Measurements from ENCODE around the gene AK8. TPM values are rescaled to one million over a fixed set of nuclear protein-coding genes. Genes with fewer than 3 reads are reported as not detected.

AK8 gene
- total RNA-seq, 1 experiment from 2014 or later = 0.13 TPM

- 0 out of 2 replicates have a peak, but pooled peaks cover 3% of the 10 kb centered on the region for H3K4me1 ChIP-seq (replicated peaks)
- peak overlapping the region; percentile 53 for H3K4me3 ChIP-seq
- H3K9me3 ChIP-seq (replicated peaks) = no peaks in the 10 kb centered on the region
- H3K36me3 ChIP-seq = no peaks in the 10 kb centered on the region
- H3K27ac ChIP-seq = no peak overlapping the region; the same call in 1 of the 2 replicates
- no peaks in the 10 kb centered on the region; the same call in 1 of the 2 replicates for H3K27me3 ChIP-seq (replicated peaks)
- peak in 1 of 2 experiments; percentile 49 for DNase-seq (ENCODE audit: low read depth in 1 of 2, low spot score in 2 of 2)
Observed at GRCh38 chr9:132768932-132769905, 108.9 kb downstream of the AK8 start.

DNA sequence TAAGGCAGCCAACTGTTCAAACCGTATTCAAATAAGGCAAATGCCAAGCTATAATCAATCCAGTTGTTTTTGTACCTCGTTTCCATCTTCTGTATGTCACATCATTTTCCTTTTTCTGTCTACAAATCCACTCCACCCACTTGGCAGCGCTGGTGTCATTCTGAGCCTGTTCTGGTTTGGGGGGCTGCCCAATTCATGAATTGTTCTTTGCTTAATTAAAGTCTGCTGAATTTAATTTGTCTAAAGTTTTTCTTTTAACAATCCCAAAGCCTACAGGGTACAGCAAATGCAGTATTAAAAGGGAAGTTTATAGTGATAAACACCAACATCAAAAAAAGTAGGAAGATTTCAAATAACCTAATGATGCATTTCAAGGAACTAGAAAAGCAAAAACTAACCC lies 114.5 kb downstream of the AK8 start:
- Histone ChIP-seq H3K36me3 (no peaks in the 10 kb centered on the region), H3K4me3 (no peak overlapping the region), H3K9me3 (replicated peaks) (no peaks in the 10 kb centered on the region), H3K4me1 (replicated peaks) (no peaks in the 10 kb centered on the region), H3K27ac (no peak overlapping the region), H3K27me3 (replicated peaks) (peaks cover 7% of the 10 kb centered on the region)
- no peak for DNase-seq (ENCODE audit: low read depth in 1 of 2, low spot score in 2 of 2)

- no peak overlapping the region for H3K4me3 ChIP-seq
- no peaks in the 10 kb centered on the region for H3K36me3 ChIP-seq
- H3K27ac ChIP-seq = no peak overlapping the region
- no peaks in the 10 kb centered on the region for H3K9me3 ChIP-seq (replicated peaks)
- H3K4me1 ChIP-seq (replicated peaks) = no peaks in the 10 kb centered on the region
- DNase-seq (ENCODE audit: low read depth in 1 of 2, low spot score in 2 of 2) = no peak
- H3K27me3 ChIP-seq (replicated peaks) = peaks cover 7% of the 10 kb centered on the region
Observed at GRCh38 chr9:132762896-132763295, 115.2 kb downstream of the AK8 start.

GRCh38 chr9:132761602-132762001 lies 116.5 kb downstream of the AK8 start:
- H3K9me3 ChIP-seq (replicated peaks) = no peaks in the 10 kb centered on the region
- no peak for DNase-seq (ENCODE audit: low read depth in 1 of 2, low spot score in 2 of 2)
- no peak overlapping the region for H3K4me3 ChIP-seq
- H3K27me3 ChIP-seq (replicated peaks) = peaks cover 7% of the 10 kb centered on the region
- no peaks in the 10 kb centered on the region for H3K4me1 ChIP-seq (replicated peaks)
- H3K36me3 ChIP-seq = no peaks in the 10 kb centered on the region
- H3K27ac ChIP-seq = no peak overlapping the region

DNA sequence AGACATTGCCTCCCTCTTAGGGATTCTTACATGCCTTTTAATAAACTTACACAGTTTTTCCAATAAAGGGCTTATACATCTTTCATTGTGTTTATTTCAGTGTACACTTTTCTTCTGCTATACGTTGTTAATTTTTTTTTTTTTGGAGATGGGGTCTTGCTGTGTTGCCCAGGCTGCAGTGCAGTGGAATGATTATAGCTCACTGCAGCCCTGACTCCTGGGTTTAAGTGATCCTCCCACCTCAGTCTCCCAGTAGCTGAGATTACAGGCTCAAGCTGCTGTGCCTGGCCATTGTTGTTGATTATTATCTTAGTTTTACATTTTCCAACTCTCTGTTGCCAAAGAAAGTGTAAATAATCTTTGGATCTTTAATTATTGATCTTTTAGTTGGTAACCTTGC lies 118.0 kb downstream of the AK8 start:
- no peak overlapping the region for H3K27ac ChIP-seq
- peaks cover 7% of the 10 kb centered on the region for H3K27me3 ChIP-seq (replicated peaks)
- no peaks in the 10 kb centered on the region for H3K36me3 ChIP-seq
- H3K9me3 ChIP-seq (replicated peaks) = no peaks in the 10 kb centered on the region
- H3K4me1 ChIP-seq (replicated peaks) = no peaks in the 10 kb centered on the region
- no peak overlapping the region for H3K4me3 ChIP-seq
- DNase-seq (ENCODE audit: low read depth in 1 of 2, low spot score in 2 of 2) = no peak

DNA sequence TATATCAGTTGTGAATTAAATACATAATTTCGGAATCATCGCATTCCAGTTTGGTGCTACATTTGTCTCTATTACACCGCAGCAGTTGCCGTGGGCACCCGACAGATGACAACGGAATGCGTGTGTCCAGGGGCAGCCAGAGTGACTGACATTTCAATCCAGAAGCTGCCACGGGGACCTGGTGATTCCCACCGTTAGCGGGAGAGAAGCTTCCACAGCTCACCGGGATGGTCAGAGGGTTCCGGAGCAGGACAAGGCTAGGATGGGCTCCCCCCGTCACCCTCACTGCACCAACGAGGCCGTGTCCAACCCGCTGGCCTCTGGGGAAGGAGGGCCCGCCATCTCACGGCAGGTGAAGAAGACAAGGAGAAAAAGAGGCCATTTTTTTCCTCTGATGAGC lies 121.1 kb downstream of the AK8 start:
- Histone ChIP-seq H3K36me3 (no peaks in the 10 kb centered on the region), H3K27me3 (replicated peaks) (peaks cover 7% of the 10 kb centered on the region), H3K4me1 (replicated peaks) (no peaks in the 10 kb centered on the region), H3K9me3 (replicated peaks) (no peaks in the 10 kb centered on the region), H3K4me3 (no peak overlapping the region), H3K27ac (no peak overlapping the region)
- DNase-seq (ENCODE audit: low read depth in 1 of 2, low spot score in 2 of 2) = no peak

DNA sequence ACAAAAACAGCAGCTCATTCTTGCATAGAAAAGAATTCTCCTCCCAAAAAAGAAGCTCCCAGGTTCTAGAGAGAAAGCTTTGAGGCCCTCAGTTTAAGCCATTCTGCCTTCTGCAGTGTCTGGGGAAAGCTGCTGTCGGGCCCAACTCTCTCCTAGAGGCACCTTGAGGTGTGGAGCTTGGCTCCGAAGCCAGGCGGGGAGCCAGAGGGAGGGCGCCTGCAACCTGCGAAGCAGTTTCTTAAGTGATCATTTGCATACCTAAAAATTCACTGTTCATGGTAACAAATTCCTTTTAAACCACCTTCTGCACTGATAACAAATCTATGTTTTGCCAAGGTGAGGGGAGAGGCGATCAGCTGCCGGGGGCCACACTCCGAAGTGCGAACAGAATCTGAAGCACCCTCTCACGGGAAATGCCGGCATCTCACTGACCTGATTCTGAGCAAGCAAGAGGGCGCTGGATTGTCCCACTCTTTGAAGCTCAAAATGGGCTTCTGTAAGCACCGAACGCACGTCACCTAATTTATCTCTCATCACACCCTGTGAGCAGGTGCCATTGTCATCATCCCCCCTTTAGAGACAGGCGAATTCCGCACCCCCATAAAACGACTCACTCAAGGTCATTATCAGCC lies 121.8 kb downstream of the AK8 start:
- Histone ChIP-seq H3K9me3 (replicated peaks) (no peaks in the 10 kb centered on the region), H3K4me3 (no peak overlapping the region), H3K4me1 (replicated peaks) (no peaks in the 10 kb centered on the region), H3K36me3 (no peaks in the 10 kb centered on the region), H3K27me3 (replicated peaks) (peaks cover 7% of the 10 kb centered on the region), H3K27ac (no peak overlapping the region)
- DNase-seq (ENCODE audit: low read depth in 1 of 2, low spot score in 2 of 2) = no peak

DNA sequence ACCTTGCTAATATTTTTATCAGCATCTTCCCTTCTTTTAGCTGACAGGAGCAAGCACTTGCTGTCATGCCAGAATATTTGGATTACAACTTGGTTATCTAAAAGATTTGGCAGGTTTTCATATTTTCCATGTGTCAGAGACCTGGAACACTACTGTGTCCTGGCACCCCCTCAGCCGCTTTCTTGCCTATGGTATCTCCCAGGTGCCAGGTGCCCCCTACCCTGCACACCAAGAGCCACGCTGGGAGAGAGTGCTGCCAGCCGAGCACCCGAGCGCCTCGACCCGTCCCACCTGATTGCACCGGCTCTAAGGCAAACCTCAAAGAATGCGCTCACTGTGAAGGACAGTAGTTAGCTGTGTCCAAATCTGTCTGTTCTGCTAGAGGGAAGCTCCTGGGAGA lies 123.0 kb downstream of the AK8 start:
- no peaks in the 10 kb centered on the region for H3K9me3 ChIP-seq (replicated peaks)
- DNase-seq (ENCODE audit: low read depth in 1 of 2, low spot score in 2 of 2) = no peak
- no peaks in the 10 kb centered on the region for H3K36me3 ChIP-seq
- no peaks in the 10 kb centered on the region for H3K4me1 ChIP-seq (replicated peaks)
- no peaks in the 10 kb centered on the region for H3K27me3 ChIP-seq (replicated peaks)
- no peak overlapping the region for H3K27ac ChIP-seq
- no peak overlapping the region for H3K4me3 ChIP-seq

- no peaks in the 10 kb centered on the region for H3K27me3 ChIP-seq (replicated peaks)
- H3K27ac ChIP-seq = no peak overlapping the region
- no peak overlapping the region for H3K4me3 ChIP-seq
- no peaks in the 10 kb centered on the region for H3K4me1 ChIP-seq (replicated peaks)
- no peaks in the 10 kb centered on the region for H3K9me3 ChIP-seq (replicated peaks)
- no peak for DNase-seq (ENCODE audit: low read depth in 1 of 2, low spot score in 2 of 2)
- no peaks in the 10 kb centered on the region for H3K36me3 ChIP-seq
Observed at GRCh38 chr9:132754236-132754635, 123.8 kb downstream of the AK8 start.

GRCh38 chr9:132753593-132753880 lies 124.5 kb downstream of the AK8 start:
- DNase-seq (ENCODE audit: low read depth in 1 of 2, low spot score in 2 of 2) = no peak
- H3K9me3 ChIP-seq (replicated peaks) = no peaks in the 10 kb centered on the region
- no peaks in the 10 kb centered on the region for H3K27me3 ChIP-seq (replicated peaks)
- no peak overlapping the region for H3K27ac ChIP-seq
- no peak overlapping the region for H3K4me3 ChIP-seq
- H3K4me1 ChIP-seq (replicated peaks) = no peaks in the 10 kb centered on the region
- H3K36me3 ChIP-seq = no peaks in the 10 kb centered on the region

DNA sequence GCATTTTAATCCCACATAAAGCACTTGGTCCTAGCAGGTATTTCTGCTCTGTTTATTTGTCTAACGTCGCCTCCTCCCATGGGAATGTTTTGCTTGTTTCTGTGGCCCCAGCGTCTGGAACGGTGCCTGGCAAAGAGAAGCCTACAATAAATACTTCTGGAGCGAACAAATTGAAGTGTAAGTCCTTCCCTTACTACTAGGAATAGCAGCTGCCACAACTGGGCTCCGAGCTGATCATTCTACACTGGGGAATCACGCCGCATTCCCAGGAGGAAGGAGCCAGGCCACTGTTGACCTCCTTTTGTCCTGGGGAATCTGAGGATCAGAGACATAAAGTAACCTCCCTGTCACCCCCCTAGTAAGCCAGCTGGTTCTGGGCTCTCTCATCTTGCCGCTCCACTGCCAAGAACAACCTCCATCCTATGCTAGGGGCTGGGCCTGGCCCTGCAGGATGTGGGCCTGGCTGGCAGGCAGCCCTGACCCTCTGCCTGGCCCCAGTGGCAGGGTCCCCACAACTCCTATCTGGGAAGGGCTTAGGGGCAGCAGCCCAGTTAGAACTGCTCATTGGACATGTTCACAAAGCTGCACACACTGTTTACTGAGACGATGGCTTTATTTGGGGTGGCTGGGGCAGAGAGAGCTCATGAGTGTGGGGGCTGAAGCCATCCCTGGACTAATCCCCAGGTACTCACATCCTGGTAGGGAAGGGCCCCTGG lies 125.0 kb downstream of the AK8 start:
- Histone ChIP-seq H3K27me3 (replicated peaks) (no peaks in the 10 kb centered on the region), H3K9me3 (replicated peaks) (no peaks in the 10 kb centered on the region), H3K36me3 (no peaks in the 10 kb centered on the region), H3K4me1 (replicated peaks) (no peaks in the 10 kb centered on the region), H3K27ac (no peak overlapping the region), H3K4me3 (no peak overlapping the region)
- peak in 1 of 2 experiments; percentile 2 for DNase-seq (ENCODE audit: low read depth in 1 of 2, low spot score in 2 of 2)

DNA sequence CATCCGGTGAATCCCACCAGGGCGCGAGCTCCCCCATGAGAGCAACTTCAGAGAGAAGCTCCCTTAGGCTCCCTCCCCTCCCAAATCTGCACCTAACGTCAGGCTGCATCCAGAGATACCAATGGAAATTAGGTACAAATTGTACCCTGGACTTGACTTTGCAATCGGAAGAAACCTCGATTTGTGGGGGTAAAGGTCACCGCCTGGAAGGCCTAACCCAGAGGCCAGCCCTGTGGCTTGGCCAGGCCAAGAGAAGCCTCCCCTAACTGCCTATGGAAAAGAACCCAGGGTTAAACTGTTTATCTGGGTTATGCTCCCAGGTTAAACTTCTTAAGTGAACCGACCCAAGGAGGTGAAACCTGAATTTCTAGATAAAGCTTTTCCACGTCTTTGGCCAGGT lies 127.4 kb downstream of the AK8 start:
- H3K27ac ChIP-seq = no peak overlapping the region
- no peak overlapping the region for H3K4me3 ChIP-seq
- H3K27me3 ChIP-seq (replicated peaks) = no peaks in the 10 kb centered on the region
- no peaks in the 10 kb centered on the region for H3K4me1 ChIP-seq (replicated peaks)
- H3K36me3 ChIP-seq = no peaks in the 10 kb centered on the region
- no peak for DNase-seq (ENCODE audit: low read depth in 1 of 2, low spot score in 2 of 2)
- no peaks in the 10 kb centered on the region for H3K9me3 ChIP-seq (replicated peaks)

DNA sequence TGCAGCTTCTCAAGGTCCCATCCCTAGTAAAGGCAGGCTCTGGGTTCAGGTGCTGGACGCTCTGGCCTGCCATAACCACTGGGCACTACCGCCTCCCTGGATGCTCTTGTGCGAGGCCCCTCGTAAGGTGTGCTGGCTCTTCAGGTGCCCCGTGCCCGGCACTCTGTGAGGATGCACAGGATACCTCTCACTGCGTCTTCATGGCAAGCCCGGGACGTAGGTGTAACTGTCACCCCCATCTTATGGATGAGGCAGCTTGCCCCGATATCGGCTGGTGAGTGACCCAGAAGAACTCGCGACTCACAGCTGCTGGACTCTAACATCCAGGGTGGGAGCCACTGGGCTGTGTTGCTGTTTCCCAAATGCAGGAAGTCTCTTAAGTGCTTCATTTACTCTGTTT lies 128.8 kb downstream of the AK8 start:
- Histone ChIP-seq H3K9me3 (replicated peaks) (no peaks in the 10 kb centered on the region), H3K27me3 (replicated peaks) (no peaks in the 10 kb centered on the region), H3K27ac (no peak overlapping the region), H3K36me3 (no peaks in the 10 kb centered on the region), H3K4me1 (replicated peaks) (no peaks in the 10 kb centered on the region), H3K4me3 (no peak overlapping the region)
- no peak for DNase-seq (ENCODE audit: low read depth in 1 of 2, low spot score in 2 of 2)

- H3K4me1 ChIP-seq (replicated peaks) = no peaks in the 10 kb centered on the region
- no peak for DNase-seq (ENCODE audit: low read depth in 1 of 2, low spot score in 2 of 2)
- H3K9me3 ChIP-seq (replicated peaks) = no peaks in the 10 kb centered on the region
- no peaks in the 10 kb centered on the region for H3K36me3 ChIP-seq
- no peak overlapping the region for H3K4me3 ChIP-seq
- no peak overlapping the region for H3K27ac ChIP-seq
- H3K27me3 ChIP-seq (replicated peaks) = no peaks in the 10 kb centered on the region
Observed at GRCh38 chr9:132748450-132748849, 129.6 kb downstream of the AK8 start.
